HG03039 (cell line): ENCODE measurements around the gene RPL5.

Experiments
- ATAC-seq: cut with Tn5 transposase; IDR thresholded peaks from one replicate; pipeline ENCODE4 v1.9.1; 2021; ENCODE audit warnings: mild to moderate bottlenecking, moderate library complexity; ENCODE audit not compliant: unreplicated experiment

Gene RPL5

GRCh38 chr1:92817986-92818764, 13.7 kb upstream of the RPL5 start:
- ATAC-seq = peak; percentile 56

- ATAC-seq = no peak
Measured at GRCh38 chr1:92820024-92820423, 11.8 kb upstream of the RPL5 start.

- no peak for ATAC-seq
Measured at GRCh38 chr1:92820551-92820950, 11.3 kb upstream of the RPL5 start.

GRCh38 chr1:92822879-92823278, 9.0 kb upstream of the RPL5 start:
- ATAC-seq = no peak

GRCh38 chr1:92826792-92827191, 5.0 kb upstream of the RPL5 start:
- ATAC-seq = no peak

GRCh38 chr1:92831368-92831761, 475 bp upstream of the RPL5 start:
- no peak for ATAC-seq

- ATAC-seq = no peak
Measured at GRCh38 chr1:92832537-92833114, 786 bp downstream of the RPL5 start.

- ATAC-seq = no peak
Measured at GRCh38 chr1:92833840-92834239, 2.0 kb downstream of the RPL5 start.

- no peak for ATAC-seq
Measured at GRCh38 chr1:92834617-92835016, 2.8 kb downstream of the RPL5 start.

GRCh38 chr1:92837062-92837461, 5.2 kb downstream of the RPL5 start:
- no peak for ATAC-seq

- no peak for ATAC-seq
Measured at GRCh38 chr1:92838519-92838918, 6.7 kb downstream of the RPL5 start.

GRCh38 chr1:92839442-92839841, 7.6 kb downstream of the RPL5 start:
- no peak for ATAC-seq

- no peak for ATAC-seq
Measured at GRCh38 chr1:92840600-92840999, 8.8 kb downstream of the RPL5 start.

GRCh38 chr1:92842082-92843045, 10.5 kb downstream of the RPL5 start:
- no peak for ATAC-seq

GRCh38 chr1:92843046-92843423, 11.2 kb downstream of the RPL5 start:
- no peak for ATAC-seq

- ATAC-seq = no peak
Measured at GRCh38 chr1:92843429-92844352, 11.9 kb downstream of the RPL5 start.

GRCh38 chr1:92844439-92844838, 12.6 kb downstream of the RPL5 start:
- no peak for ATAC-seq

- no peak for ATAC-seq
Measured at GRCh38 chr1:92845908-92846307, 14.1 kb downstream of the RPL5 start.

GRCh38 chr1:92848201-92848600, 16.4 kb downstream of the RPL5 start:
- ATAC-seq = no peak

- no peak for ATAC-seq
Measured at GRCh38 chr1:92850019-92850418, 18.2 kb downstream of the RPL5 start.

GRCh38 chr1:92851729-92852128, 19.9 kb downstream of the RPL5 start:
- ATAC-seq = no peak
